ENCODE measurements around the gene SAA1. TPM values are rescaled to one million over a fixed set of nuclear protein-coding genes. Genes with fewer than 3 reads are reported as not detected.
"Not testable (repeated sequence)": the region's sequence is repeated elsewhere in the genome, so short reads cannot be mapped to it uniquely, and the experiment has no call there.

The SAA1 gene
- total RNA-seq, 1 donor from 2014 or later: not detected

DNA sequence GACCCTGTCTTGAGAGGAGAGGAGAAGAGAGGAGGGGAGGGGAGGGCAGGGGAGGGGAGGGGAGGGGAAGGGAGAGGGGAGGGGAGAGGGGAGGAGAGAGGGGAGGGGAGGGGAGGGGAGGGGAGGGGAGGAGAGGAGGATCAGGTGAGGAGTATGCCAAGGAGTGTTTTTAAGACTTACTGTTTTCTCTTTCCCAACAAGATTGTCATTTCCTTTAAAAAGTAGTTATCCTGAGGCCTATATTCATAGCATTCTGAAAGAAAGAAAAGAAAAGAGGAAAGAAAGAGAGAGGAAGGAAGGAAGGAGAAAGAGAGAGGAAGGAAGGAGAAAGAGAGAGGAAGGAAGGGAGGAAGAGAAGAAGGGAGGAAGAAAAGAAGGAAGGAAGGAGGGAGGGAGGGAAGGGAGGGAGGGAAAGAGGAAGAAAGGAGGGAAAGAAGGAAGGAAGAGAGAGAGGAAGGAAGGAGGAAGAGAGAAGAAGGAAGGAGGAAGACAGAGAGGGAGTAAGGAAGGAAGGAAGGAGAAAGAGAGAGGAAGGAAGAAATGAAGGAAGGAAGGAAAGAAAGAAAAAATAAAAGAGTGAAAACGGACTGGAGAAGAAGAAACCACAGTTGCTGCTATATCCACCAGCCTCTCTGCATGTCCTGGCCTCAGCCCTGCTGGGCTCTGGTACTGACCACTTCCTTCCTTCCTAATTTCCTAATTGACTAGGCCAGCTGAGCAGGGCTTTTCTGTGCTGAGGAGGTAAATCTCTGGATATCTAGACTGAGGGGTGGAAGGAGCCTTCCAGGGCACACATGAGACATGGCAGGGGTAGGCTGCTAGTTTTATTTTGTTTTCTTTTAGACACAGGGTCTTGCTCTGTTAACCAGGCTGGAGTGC, 1.1 kb upstream of the SAA1 start:
- Histone ChIP-seq H3K36me3 (no peaks in the 10 kb centered on the region), H3K79me2 (ENCODE audit: low read depth) (no peaks in the 10 kb centered on the region), H3K4me3 (no peak overlapping the region), H3F3A (ENCODE audit: low read depth) (no peaks in the 10 kb centered on the region), H2AFZ (replicated peaks) (no peak overlapping the region), H3K4me2 (no peak overlapping the region), H3K9me3 (ENCODE audit: low read depth) (no peaks in the 10 kb centered on the region), H3K9ac (no peak overlapping the region), H4K20me1 (ENCODE audit: low read depth) (no peaks in the 10 kb centered on the region), H3K27me3 (no peaks in the 10 kb centered on the region), H3K4me1 (no peaks in the 10 kb centered on the region), H3K27ac (no peak overlapping the region)
- Mint-ChIP-seq H3K4me1 (no peaks in the 10 kb centered on the region), H3K27ac (no peak overlapping the region), H3K9me3 (no peaks in the 10 kb centered on the region), H3K4me3 (no peak overlapping the region), H3K27me3 (ENCODE audit: insufficient read depth, low read depth) (no peaks in the 10 kb centered on the region), H3K36me3 (no peaks in the 10 kb centered on the region)
- TF ChIP-seq EZH2phosphoT487 (IDR thresholded peaks at IDR 0.05): no peak
- no peak for TF ChIP-seq EZH2 (IDR thresholded peaks at IDR 0.05)
- no peak for TF ChIP-seq CTCF (IDR thresholded peaks at IDR 0.05)
- DNase-seq (ENCODE audit: low spot score): no peak

DNA sequence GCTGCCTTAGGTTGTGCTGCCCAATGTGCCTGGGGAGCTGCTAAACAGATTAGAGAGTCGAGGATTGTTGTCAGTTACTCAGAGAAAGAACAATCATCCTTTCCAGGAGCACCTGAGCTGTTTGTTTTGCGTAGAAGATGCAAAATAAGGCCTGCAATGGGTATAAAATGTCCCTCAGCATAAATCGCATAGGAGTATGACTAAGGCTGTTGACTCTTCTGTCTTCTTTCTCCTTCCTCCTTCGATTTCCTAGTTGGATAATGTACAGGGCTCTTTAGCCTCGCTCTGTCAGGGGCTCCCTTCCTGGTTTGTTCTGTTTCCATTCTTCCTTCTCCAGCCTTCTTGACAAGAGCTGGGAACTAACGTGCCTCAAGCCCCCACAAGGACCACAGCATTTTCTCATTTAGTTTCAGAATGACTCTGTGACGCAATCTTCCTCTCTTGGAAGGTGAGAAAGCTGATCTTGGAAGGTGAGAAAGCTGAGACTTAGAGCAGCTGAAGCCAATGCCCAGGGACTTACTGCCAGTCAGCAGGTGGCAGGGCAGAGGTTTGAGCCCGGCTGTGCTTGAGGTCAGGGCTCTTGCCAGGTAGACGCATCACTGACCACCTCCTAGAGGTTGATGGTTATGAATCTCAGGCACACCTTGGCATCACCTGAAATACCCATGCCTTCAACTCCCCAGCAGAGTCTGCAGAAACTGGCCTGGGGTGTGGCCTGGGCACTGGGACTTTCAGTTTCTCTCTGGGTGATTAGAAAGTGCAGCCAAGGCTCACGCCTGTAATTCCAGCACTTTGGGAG, 1.5 kb downstream of the SAA1 start:
- DNase-seq (ENCODE audit: low spot score); H3K27me3 ChIP-seq; H4K20me1 ChIP-seq (ENCODE audit: low read depth); H2AFZ ChIP-seq (replicated peaks); H3K27ac ChIP-seq; H3K4me1 ChIP-seq; H3K9me3 ChIP-seq (ENCODE audit: low read depth); H3K36me3 ChIP-seq; H3K4me3 ChIP-seq; H3K27ac Mint-ChIP-seq; H3K27me3 Mint-ChIP-seq (ENCODE audit: insufficient read depth, low read depth); H3K4me1 Mint-ChIP-seq; H3K79me2 ChIP-seq (ENCODE audit: low read depth); H3K9ac ChIP-seq; H3F3A ChIP-seq (ENCODE audit: low read depth); H3K4me3 Mint-ChIP-seq; H3K9me3 Mint-ChIP-seq; H3K36me3 Mint-ChIP-seq; H3K4me2 ChIP-seq: not testable (repeated sequence)

DNA sequence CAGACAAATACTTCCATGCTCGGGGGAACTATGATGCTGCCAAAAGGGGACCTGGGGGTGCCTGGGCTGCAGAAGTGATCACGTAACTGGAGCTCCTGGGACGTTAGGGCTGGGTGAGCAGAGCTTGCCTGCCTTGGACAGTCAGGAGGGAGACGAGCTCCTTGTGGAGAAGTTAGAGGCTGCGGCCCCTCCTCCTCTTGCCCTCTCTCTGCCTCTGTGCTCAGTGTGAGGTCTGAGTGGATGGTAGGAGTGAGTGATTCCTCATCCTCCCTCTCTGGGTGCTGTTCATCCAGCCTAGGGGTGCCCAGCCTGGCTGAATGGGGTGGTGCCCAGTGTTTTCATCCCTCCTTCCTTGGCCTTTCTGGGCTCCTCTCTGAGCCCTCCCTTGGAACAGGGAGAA, 3.2 kb downstream of the SAA1 start:
- H3K27ac Mint-ChIP-seq; H3K4me2 ChIP-seq; H3K9me3 Mint-ChIP-seq; H3K79me2 ChIP-seq (ENCODE audit: low read depth); H3F3A ChIP-seq (ENCODE audit: low read depth); H3K4me1 ChIP-seq; H4K20me1 ChIP-seq (ENCODE audit: low read depth); H3K27me3 ChIP-seq; H2AFZ ChIP-seq (replicated peaks); H3K9ac ChIP-seq; H3K4me3 Mint-ChIP-seq; H3K4me3 ChIP-seq; DNase-seq (ENCODE audit: low spot score); H3K27ac ChIP-seq; H3K4me1 Mint-ChIP-seq; H3K27me3 Mint-ChIP-seq (ENCODE audit: insufficient read depth, low read depth); H3K36me3 ChIP-seq; H3K36me3 Mint-ChIP-seq; H3K9me3 ChIP-seq (ENCODE audit: low read depth): not testable (repeated sequence)

GRCh38 chr11:18270102-18270501, 4.0 kb downstream of the SAA1 start:
- no peaks in the 10 kb centered on the region for H3K27me3 ChIP-seq
- H3K9ac ChIP-seq: no peak overlapping the region
- Mint-ChIP-seq H3K27ac (no peak overlapping the region), H3K4me1 (no peaks in the 10 kb centered on the region), H3K9me3 (no peaks in the 10 kb centered on the region), H3K27me3 (ENCODE audit: insufficient read depth, low read depth) (peaks cover 6% of the 10 kb centered on the region), H3K36me3 (peaks cover 1% of the 10 kb centered on the region), H3K4me3 (no peak overlapping the region)
- no peak overlapping the region for H3K4me2 ChIP-seq
- no peak overlapping the region for H3K4me3 ChIP-seq
- no peaks in the 10 kb centered on the region for H3K9me3 ChIP-seq (ENCODE audit: low read depth)
- no peaks in the 10 kb centered on the region for H3K79me2 ChIP-seq (ENCODE audit: low read depth)
- H4K20me1 ChIP-seq (ENCODE audit: low read depth): no peaks in the 10 kb centered on the region
- no peaks in the 10 kb centered on the region for H3K36me3 ChIP-seq
- no peaks in the 10 kb centered on the region for H3K4me1 ChIP-seq
- H2AFZ ChIP-seq (replicated peaks): no peak overlapping the region
- peak; percentile 9 for DNase-seq (ENCODE audit: low spot score)
- TF ChIP-seq EZH2 (IDR thresholded peaks at IDR 0.05): no peak
- peak; percentile 6 for TF ChIP-seq CTCF (IDR thresholded peaks at IDR 0.05)
- no peak overlapping the region for H3K27ac ChIP-seq
- H3F3A ChIP-seq (ENCODE audit: low read depth): no peaks in the 10 kb centered on the region
